Osteocyte (in vitro differentiated cells): ENCODE results near the gene CLDN14. TPM values are rescaled to one million over a fixed set of nuclear protein-coding genes. Genes with fewer than 3 reads are reported as not detected.

Experiments used
- DNase-seq: peaks from one replicate; pipeline ENCODE4 v3.0.0; 2021; ENCODE audit warnings: mixed read lengths; ENCODE audit not compliant: unreplicated experiment; ENCODE audit errors: extremely low spot score
- H3K27ac Mint-ChIP-seq: one replicate; pipeline ENCODE4 v1.8.0; 2021; ENCODE audit warnings: mild to moderate bottlenecking, mixed read lengths; ENCODE audit not compliant: unreplicated experiment
- H3K27me3 Mint-ChIP-seq: one replicate; pipeline ENCODE4 v1.8.0; 2021; ENCODE audit warnings: mixed read lengths; ENCODE audit not compliant: unreplicated experiment
- H3K36me3 Mint-ChIP-seq: one replicate; pipeline ENCODE4 v1.8.0; 2021; ENCODE audit warnings: mixed read lengths; ENCODE audit not compliant: unreplicated experiment
- H3K4me1 Mint-ChIP-seq: one replicate; pipeline ENCODE4 v1.8.0; 2021; ENCODE audit warnings: mixed read lengths; ENCODE audit not compliant: unreplicated experiment
- H3K4me3 Mint-ChIP-seq: one replicate; pipeline ENCODE4 v1.8.0; 2021; ENCODE audit warnings: mild to moderate bottlenecking, moderate library complexity, mixed read lengths; ENCODE audit not compliant: unreplicated experiment
- H3K9me3 Mint-ChIP-seq: one replicate; pipeline ENCODE4 v1.8.0; 2021; ENCODE audit warnings: mixed read lengths; ENCODE audit not compliant: unreplicated experiment
- total RNA-seq: library from RNA; stranded (reverse); gene quantifications from 2 replicates; pipeline ENCODE4 v1.2.1, GENCODE V29; 2021
- TF ChIP-seq, protein P1 (sequence below): fragments of 200-600 bp; sonication (generic); IDR thresholded peaks from 2 replicates; pipeline ENCODE4 v1.5.0; 2021; ENCODE audit warnings: antibody characterized with exemption, mild to moderate bottlenecking, moderate library complexity

Gene CLDN14
- total RNA-seq, 1 donor from 2014 or later: not detected

DNA sequence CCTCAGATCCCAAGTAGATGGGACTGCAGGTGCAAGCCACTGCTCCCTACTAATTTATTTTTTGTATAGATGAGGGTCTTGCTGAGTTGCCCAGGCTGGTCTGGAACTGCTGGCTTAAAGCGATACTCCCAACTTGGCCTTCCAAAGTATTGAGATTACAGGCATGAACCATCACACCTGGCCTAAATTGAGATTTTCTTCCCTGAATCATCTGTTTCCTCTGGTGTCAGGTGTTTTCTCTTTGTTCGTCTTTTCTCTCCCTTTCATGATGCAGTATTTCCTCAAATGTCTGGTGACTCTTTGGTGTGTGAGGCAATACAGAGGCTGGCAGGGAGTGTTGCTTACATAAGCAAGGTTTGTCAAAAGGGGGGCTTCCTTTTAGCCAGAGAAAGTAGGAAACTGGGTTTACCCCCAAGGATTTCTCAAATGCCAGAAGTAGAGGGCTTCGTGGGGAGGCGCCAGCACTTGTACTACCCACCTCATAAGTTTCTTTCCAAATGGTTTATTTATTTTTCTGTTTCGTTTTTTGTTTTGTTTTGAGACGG, 27.6 kb downstream of the CLDN14 start:
- Mint-ChIP-seq H3K36me3 (no peaks in the 10 kb centered on the region), H3K27me3 (no peaks in the 10 kb centered on the region), H3K4me3 (no peak overlapping the region), H3K27ac (no peak overlapping the region), H3K9me3 (no peaks in the 10 kb centered on the region), H3K4me1 (peaks cover 33% of the 10 kb centered on the region)
- no peak for DNase-seq
- TF ChIP-seq, protein P1, sequence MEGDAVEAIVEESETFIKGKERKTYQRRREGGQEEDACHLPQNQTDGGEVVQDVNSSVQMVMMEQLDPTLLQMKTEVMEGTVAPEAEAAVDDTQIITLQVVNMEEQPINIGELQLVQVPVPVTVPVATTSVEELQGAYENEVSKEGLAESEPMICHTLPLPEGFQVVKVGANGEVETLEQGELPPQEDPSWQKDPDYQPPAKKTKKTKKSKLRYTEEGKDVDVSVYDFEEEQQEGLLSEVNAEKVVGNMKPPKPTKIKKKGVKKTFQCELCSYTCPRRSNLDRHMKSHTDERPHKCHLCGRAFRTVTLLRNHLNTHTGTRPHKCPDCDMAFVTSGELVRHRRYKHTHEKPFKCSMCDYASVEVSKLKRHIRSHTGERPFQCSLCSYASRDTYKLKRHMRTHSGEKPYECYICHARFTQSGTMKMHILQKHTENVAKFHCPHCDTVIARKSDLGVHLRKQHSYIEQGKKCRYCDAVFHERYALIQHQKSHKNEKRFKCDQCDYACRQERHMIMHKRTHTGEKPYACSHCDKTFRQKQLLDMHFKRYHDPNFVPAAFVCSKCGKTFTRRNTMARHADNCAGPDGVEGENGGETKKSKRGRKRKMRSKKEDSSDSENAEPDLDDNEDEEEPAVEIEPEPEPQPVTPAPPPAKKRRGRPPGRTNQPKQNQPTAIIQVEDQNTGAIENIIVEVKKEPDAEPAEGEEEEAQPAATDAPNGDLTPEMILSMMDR: no peak

DNA sequence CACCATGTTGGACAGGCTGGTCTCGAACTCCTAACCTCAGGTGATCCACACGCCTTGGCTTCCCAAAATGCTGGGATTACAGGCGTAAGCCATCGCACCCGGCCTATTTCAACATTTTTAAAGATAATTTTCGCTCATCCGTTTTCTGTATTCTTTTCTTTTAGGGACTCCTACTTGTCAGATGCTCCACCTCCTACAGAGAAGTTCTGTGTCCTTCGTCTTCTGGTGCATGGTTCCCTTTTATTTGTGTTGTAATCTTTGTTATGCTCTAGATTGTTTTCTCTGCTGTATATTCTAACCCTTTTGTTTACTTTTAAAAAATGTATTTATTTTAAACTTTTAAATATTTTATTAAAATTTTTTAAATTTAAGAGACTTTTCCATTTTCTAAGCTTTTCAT, 28.4 kb downstream of the CLDN14 start:
- H3K4me3 Mint-ChIP-seq: no peak overlapping the region
- no peaks in the 10 kb centered on the region for H3K9me3 Mint-ChIP-seq
- TF ChIP-seq, protein P1: no peak
- peaks cover 29% of the 10 kb centered on the region for H3K4me1 Mint-ChIP-seq
- no peaks in the 10 kb centered on the region for H3K36me3 Mint-ChIP-seq
- DNase-seq: no peak
- H3K27ac Mint-ChIP-seq: no peak overlapping the region
- H3K27me3 Mint-ChIP-seq: no peaks in the 10 kb centered on the region

- Mint-ChIP-seq H3K36me3 (no peaks in the 10 kb centered on the region), H3K4me3 (no peak overlapping the region), H3K4me1 (peaks cover 25% of the 10 kb centered on the region), H3K27me3 (no peaks in the 10 kb centered on the region), H3K9me3 (no peaks in the 10 kb centered on the region), H3K27ac (no peak overlapping the region)
- no peak for DNase-seq
- TF ChIP-seq, protein P1: no peak
Measured at GRCh38 chr21:36450511-36450910, 29.4 kb downstream of the CLDN14 start.

DNA sequence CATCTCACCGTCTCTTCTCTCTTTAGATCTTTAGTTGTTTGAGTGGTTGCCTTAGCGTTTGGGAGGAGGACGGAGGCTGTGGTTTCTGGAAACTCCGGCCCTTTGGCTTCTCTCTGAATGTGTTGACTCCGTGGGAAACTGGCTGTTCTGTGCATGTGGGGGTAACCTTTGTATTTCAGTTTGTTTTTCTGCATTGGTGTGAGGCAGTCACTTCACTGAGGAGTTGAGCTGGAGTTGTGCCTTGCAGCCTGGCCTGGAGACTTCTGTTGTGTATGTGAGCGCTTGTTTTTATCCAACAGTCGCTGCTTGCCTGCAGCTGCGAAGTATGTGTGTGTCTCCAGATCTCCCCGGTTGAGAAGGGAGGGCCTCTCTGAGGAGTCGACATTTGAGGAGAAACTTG, 33.6 kb downstream of the CLDN14 start:
- TF ChIP-seq, protein P1: no peak
- H3K27me3 Mint-ChIP-seq: no peaks in the 10 kb centered on the region
- H3K4me1 Mint-ChIP-seq: peaks cover 4% of the 10 kb centered on the region
- DNase-seq: no peak
- no peaks in the 10 kb centered on the region for H3K9me3 Mint-ChIP-seq
- H3K36me3 Mint-ChIP-seq: no peaks in the 10 kb centered on the region
- no peak overlapping the region for H3K27ac Mint-ChIP-seq
- H3K4me3 Mint-ChIP-seq: no peak overlapping the region

- Mint-ChIP-seq H3K9me3 (no peaks in the 10 kb centered on the region), H3K36me3 (no peaks in the 10 kb centered on the region), H3K27me3 (no peaks in the 10 kb centered on the region), H3K27ac (no peak overlapping the region), H3K4me3 (no peak overlapping the region), H3K4me1 (no peaks in the 10 kb centered on the region)
- TF ChIP-seq, protein P1: no peak
- DNase-seq: no peak
Measured at GRCh38 chr21:36441715-36442114, 38.2 kb downstream of the CLDN14 start.
